Neural progenitor cell (in vitro differentiated cells): ENCODE measurements around the gene CACHD1.

Source experiments
- CTCF ChIP-seq: fragments of 200-600 bp; sonication (generic); IDR thresholded peaks from 2 replicates; pipeline ENCODE4 v1.5.1; 2017; ENCODE audit warnings: antibody characterized with exemption, mild to moderate bottlenecking
- EZH2phosphoT487 ChIP-seq: fragments of 200-600 bp; sonication (generic); IDR thresholded peaks from 2 replicates; pipeline ENCODE4 v1.6.1; 2017; ENCODE audit warnings: antibody characterized with exemption

GRCh38 chr1:64476251-64476952 lies 6.5 kb downstream of the CACHD1 start:
- TF ChIP-seq CTCF (no peak), EZH2phosphoT487 (no peak)
